Neural crest cell (in vitro differentiated cells): Measurements from ENCODE around the gene COL25A1. TPM values are rescaled to one million over a fixed set of nuclear protein-coding genes. Genes with fewer than 3 reads are reported as not detected.

Source experiments
- DNase-seq: peaks from one replicate; pipeline ENCODE4 v3.0.0; 2021; ENCODE audit warnings: low read depth, mixed read lengths, low spot score
- H3K27ac Mint-ChIP-seq: one replicate; pipeline ENCODE4 v1.8.0; 2021; ENCODE audit warnings: mild to moderate bottlenecking, mixed read lengths; ENCODE audit not compliant: unreplicated experiment
- H3K27me3 Mint-ChIP-seq: 2 replicates; pipeline ENCODE4 v1.8.0; 2021; ENCODE audit warnings: low read depth, mild to moderate bottlenecking, mixed read lengths
- H3K36me3 Mint-ChIP-seq: 2 replicates; pipeline ENCODE4 v1.8.0; 2021; ENCODE audit warnings: low read depth, mild to moderate bottlenecking, mixed read lengths
- H3K4me1 Mint-ChIP-seq: 2 replicates; pipeline ENCODE4 v1.8.0; 2021; ENCODE audit warnings: mixed read lengths
- H3K4me3 Mint-ChIP-seq: one replicate; pipeline ENCODE4 v1.8.0; 2021; ENCODE audit warnings: mild to moderate bottlenecking, mixed read lengths
- H3K9me3 Mint-ChIP-seq: 2 replicates; pipeline ENCODE4 v1.8.0; 2021; ENCODE audit warnings: mixed read lengths
- CTCF ChIP-seq: fragments of 200-600 bp; sonication (generic); conservative IDR thresholded peaks from 2 replicates; pipeline ENCODE4 v1.5.0; 2021; ENCODE audit warnings: antibody characterized with exemption, mild to moderate bottlenecking
- total RNA-seq: library from RNA; stranded (reverse); gene quantifications from 2 replicates; pipeline ENCODE4 v1.2.1, GENCODE V29; 2021

COL25A1 gene
- total RNA-seq, 1 donor from 2014 or later: 39.3 TPM

GRCh38 chr4:109315341-109315740 lies 12.9 kb upstream of the COL25A1 start:
- no peak for DNase-seq
- peaks cover 12% of the 10 kb centered on the region for H3K9me3 Mint-ChIP-seq
- no peak for TF ChIP-seq CTCF
- H3K4me1 Mint-ChIP-seq: no peaks in the 10 kb centered on the region
- H3K4me3 Mint-ChIP-seq: no peak overlapping the region
- no peak overlapping the region for H3K27ac Mint-ChIP-seq
- H3K36me3 Mint-ChIP-seq: peaks cover 4% of the 10 kb centered on the region
- no peaks in the 10 kb centered on the region for H3K27me3 Mint-ChIP-seq

DNA sequence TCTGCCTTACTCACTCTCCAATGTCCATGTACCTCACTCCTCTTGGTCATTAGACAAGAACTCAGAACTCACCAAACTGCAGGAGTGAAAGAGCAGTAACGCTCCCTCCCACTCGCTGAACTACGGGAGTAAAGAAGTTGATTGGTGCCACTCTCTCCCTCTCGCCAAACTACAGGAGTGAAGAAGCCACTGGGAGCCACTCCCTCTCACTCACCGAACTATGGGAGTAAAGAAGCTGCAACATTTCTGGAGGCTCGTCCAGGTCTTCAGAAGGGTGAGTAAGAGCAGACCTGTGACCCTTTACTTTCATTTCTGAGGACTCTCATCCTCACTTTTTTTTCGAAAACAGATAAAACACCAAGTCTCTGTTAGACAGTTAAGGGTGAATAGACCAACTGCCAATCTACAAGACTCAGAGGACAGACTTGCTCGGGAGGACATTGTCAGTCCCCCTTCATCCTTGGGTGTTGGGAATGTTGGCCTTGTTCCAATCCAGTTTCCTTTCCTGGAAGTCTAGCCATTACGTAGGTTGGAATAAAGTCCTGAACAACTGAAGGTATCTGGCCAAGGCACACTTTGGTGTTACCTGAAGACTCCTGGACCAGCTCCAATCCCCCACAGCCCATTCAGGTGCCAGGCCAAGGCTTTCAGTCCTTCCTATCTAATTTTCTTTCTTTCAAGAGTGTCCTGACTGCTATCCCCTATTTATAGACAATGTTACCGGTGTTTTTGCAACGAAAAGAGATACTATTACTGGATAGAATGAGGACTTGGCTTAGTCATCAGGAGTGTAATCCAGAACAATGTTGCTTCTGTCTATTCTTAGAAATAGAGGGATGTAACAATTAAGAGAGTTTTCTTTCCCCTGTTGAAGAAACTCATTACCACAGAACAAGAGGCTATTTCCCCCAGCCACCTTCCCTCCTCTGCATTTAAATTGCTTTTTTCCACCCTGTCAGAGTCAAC lies 11.0 kb upstream of the COL25A1 start:
- no peak for DNase-seq
- Mint-ChIP-seq H3K27ac (no peak overlapping the region), H3K4me3 (no peak overlapping the region), H3K4me1 (no peaks in the 10 kb centered on the region), H3K36me3 (peaks cover 3% of the 10 kb centered on the region), H3K9me3 (peaks cover 4% of the 10 kb centered on the region), H3K27me3 (no peaks in the 10 kb centered on the region)
- no peak for TF ChIP-seq CTCF

- no peaks in the 10 kb centered on the region for H3K36me3 Mint-ChIP-seq
- H3K4me1 Mint-ChIP-seq: peaks cover 24% of the 10 kb centered on the region
- peaks cover 43% of the 10 kb centered on the region for H3K27me3 Mint-ChIP-seq
- TF ChIP-seq CTCF: no peak
- H3K9me3 Mint-ChIP-seq: no peaks in the 10 kb centered on the region
- H3K4me3 Mint-ChIP-seq: peak overlapping the region; percentile 89
- DNase-seq: no peak
- H3K27ac Mint-ChIP-seq: no peak overlapping the region
These were observed 660 bp upstream of the COL25A1 start for GRCh38 chr4:109303140-109303496.

GRCh38 chr4:109301651-109302360 lies 652 bp downstream of the COL25A1 start:
- Mint-ChIP-seq H3K9me3 (no peaks in the 10 kb centered on the region), H3K4me3 (peak overlapping the region; percentile 89), H3K27me3 (peaks cover 43% of the 10 kb centered on the region), H3K27ac (no peak overlapping the region), H3K36me3 (no peaks in the 10 kb centered on the region), H3K4me1 (peaks cover 24% of the 10 kb centered on the region)
- peak; percentile 6 for DNase-seq
- no peak for TF ChIP-seq CTCF

DNA sequence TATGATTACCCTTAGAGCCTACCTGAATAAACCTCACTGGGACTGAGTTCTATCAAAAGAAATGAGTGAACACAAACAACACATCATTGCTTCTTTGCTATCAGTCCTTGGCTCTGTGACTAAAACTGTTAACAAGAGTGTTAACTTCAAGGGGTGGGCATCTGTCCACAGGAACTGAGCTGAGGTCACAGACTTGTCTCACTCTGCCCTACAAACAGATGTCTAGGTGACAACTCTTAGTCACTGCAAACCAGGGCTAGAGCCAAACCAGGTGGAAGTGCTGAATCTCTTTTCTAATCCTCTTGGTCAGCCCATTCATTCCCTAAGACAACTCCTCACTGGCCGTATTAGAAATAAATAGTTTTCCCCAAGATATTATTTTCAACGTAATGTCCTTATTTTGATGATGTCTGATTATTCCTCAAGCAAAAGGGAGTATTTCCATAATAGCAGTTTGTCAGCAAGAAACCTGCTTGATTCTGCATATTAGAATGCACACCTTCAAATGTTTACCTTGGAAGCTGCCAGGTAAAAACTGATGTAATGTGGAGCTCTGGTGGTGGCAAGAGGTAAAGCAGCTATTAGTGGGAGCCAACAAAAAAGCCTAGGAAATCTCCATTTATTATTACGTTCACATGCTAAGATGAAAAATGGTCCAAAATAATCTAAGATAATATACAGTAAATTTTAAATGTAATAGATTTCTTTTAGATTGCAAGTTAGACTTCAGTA lies 4.0 kb downstream of the COL25A1 start:
- Mint-ChIP-seq H3K9me3 (no peaks in the 10 kb centered on the region), H3K4me3 (peak overlapping the region; percentile 8), H3K27ac (no peak overlapping the region), H3K27me3 (peaks cover 35% of the 10 kb centered on the region), H3K36me3 (no peaks in the 10 kb centered on the region), H3K4me1 (peaks cover 46% of the 10 kb centered on the region)
- DNase-seq: no peak
- TF ChIP-seq CTCF: peak; percentile 80
